OCI-LY7 (cell line): ENCODE data around the gene TRMT44. TPM values are rescaled to one million over a fixed set of nuclear protein-coding genes. Genes with fewer than 3 reads are reported as not detected.

Experiments
- BruUV-seq: library from RNA; stranded (reverse); fragments of 400-500 nt; replicated peaks from 2 replicates; lab custom pipeline; 2021; lab: Mats Ljungman, UMichigan
- CTCF ChIA-PET: fragments of 300-600 bp; sonication (Branson Sonifier 250); formaldehyde crosslinking; loops from one replicate; lab custom pipeline; 2022; ENCODE audit warnings: antibody characterized with exemption; ENCODE audit not compliant: unreplicated experiment; lab: Charles Lee
- POLR2A ChIA-PET: fragments of 300-600 bp; sonication (Branson Sonifier 250); formaldehyde crosslinking; loops from one replicate; lab custom pipeline; 2022; ENCODE audit warnings: antibody characterized with exemption; lab: Charles Lee
- DNase-seq: peaks from one replicate; pipeline ENCODE4 v3.0.0-alpha.2; 2015; ENCODE audit warnings: low spot score
- H2AFZ ChIP-seq: fragments of 200-600 bp; sonication (generic), shearing (Covaris generic); 2 replicates; pipeline ENCODE4 v1.6.1; 2014; ENCODE audit warnings: mild to moderate bottlenecking, antibody characterized with exemption, low read length, moderate library complexity
- H3K27ac ChIP-seq: fragments of 200-600 bp; sonication (generic); 2 replicates; pipeline ENCODE4 v1.5.1; 2014; ENCODE audit warnings: mixed run types, low read depth, mild to moderate bottlenecking, moderate library complexity, low read length, inconsistent platforms; ENCODE audit not compliant: poor library complexity, severe bottlenecking
- H3K36me3 ChIP-seq: fragments of 200-600 bp; sonication (generic); 2 replicates; pipeline ENCODE4 v1.6.1; 2014; ENCODE audit warnings: mild to moderate bottlenecking, antibody characterized with exemption, low read length, moderate library complexity, mixed read lengths; ENCODE audit not compliant: insufficient read depth
- H3K4me1 ChIP-seq: fragments of 200-600 bp; sonication (generic); 2 replicates; pipeline ENCODE4 v1.5.1; 2014; ENCODE audit warnings: mild to moderate bottlenecking, low read length; ENCODE audit not compliant: insufficient read depth, poor library complexity, severe bottlenecking
- H3K4me2 ChIP-seq: fragments of 200-600 bp; sonication (generic); 2 replicates; pipeline ENCODE4 v1.6.1; 2014; ENCODE audit warnings: mild to moderate bottlenecking, low read length
- H3K4me3 ChIP-seq: fragments of 200-600 bp; sonication (generic); 2 replicates; pipeline ENCODE4 v1.5.1; 2014; ENCODE audit warnings: mild to moderate bottlenecking, low read depth, low read length; ENCODE audit not compliant: poor library complexity, severe bottlenecking
- H3K79me2 ChIP-seq: fragments of 200-600 bp; sonication (generic); 2 replicates; pipeline ENCODE4 v1.6.1; 2016; ENCODE audit warnings: low read depth, mild to moderate bottlenecking, low read length, moderate library complexity, mixed read lengths; ENCODE audit not compliant: insufficient read depth
- H3K9me2 ChIP-seq: fragments of 200-600 bp; sonication (generic); 2 replicates; pipeline ENCODE4 v1.6.1; 2016; ENCODE audit warnings: mild to moderate bottlenecking, low read length, mixed read lengths; ENCODE audit not compliant: insufficient read depth
- H3K9me3 ChIP-seq: fragments of 200-600 bp; sonication (generic); 2 replicates; pipeline ENCODE4 v1.6.1; 2014; ENCODE audit warnings: mild to moderate bottlenecking, mixed run types, low read length, mixed read lengths
- H4K20me1 ChIP-seq: fragments of 200-600 bp; sonication (generic); 2 replicates; pipeline ENCODE4 v1.6.1; 2014; ENCODE audit warnings: mild to moderate bottlenecking, antibody characterized with exemption, low read length, moderate library complexity, mixed read lengths; ENCODE audit not compliant: insufficient read depth
- CTCF ChIP-seq: fragments of 200-600 bp; sonication (generic); conservative IDR thresholded peaks from 2 replicates; pipeline ENCODE4 v1.5.1; 2014; ENCODE audit warnings: mild to moderate bottlenecking, antibody characterized with exemption, low read length, moderate library complexity, mixed read lengths
- EZH2phosphoT487 ChIP-seq: fragments of 200-600 bp; sonication (generic); IDR thresholded peaks from 2 replicates; pipeline ENCODE4 v1.6.1; 2018; ENCODE audit warnings: low read depth, borderline replicate concordance, mild to moderate bottlenecking, mixed run types, antibody characterized with exemption, low read length, moderate library complexity, mixed read lengths
- intact Hi-C: fragments of 100-400 bp; cut with micrococcal nuclease; formaldehyde crosslinking; loops from one replicate; pipeline ENCODE4 v1.10.0; 2022; ENCODE audit not compliant: unreplicated experiment
- total RNA-seq, 2 experiments: library from RNA; depleted of rRNA in 1 of 2; stranded (reverse); fragments of >200 nt in 1 of 2; shearing (Covaris generic) in 1 of 2; gene quantifications; 2 replicates each; pipeline ENCODE4 v1.2.3, GENCODE V29; 2014 to 2022

TRMT44 gene
- total RNA-seq, 2 experiments from 2014 or later: 23.0 to 28.3 TPM

GRCh38 chr4:8400632-8401325 is 39.8 kb upstream of the TRMT44 start:
- H3K9me3 ChIP-seq: no peaks in the 10 kb centered on the region
- intact Hi-C loops: loop anchor here (5.0 kb wide), 1 partner anchor 78 kb away; no protein-coding TSS in a partner anchor
- H3K9me2 ChIP-seq: no peaks in the 10 kb centered on the region
- H4K20me1 ChIP-seq: no peaks in the 10 kb centered on the region
- peaks cover 6% of the 10 kb centered on the region; the same call in 1 of the 2 replicates for H3K36me3 ChIP-seq
- BruUV-seq: no TSS peak
- TF ChIP-seq EZH2phosphoT487: no peak
- no peak for TF ChIP-seq CTCF
- CTCF ChIA-PET: interaction anchor here (0.7 kb wide), 1 partner anchor 136 kb away, joined by 4 read pairs; no protein-coding TSS in a partner anchor
- POLR2A ChIA-PET: no interaction called here
- H3K4me1 ChIP-seq: peaks cover 17% of the 10 kb centered on the region
- H3K27ac ChIP-seq: no peak overlapping the region
- H3K79me2 ChIP-seq: no peaks in the 10 kb centered on the region
- H3K4me2 ChIP-seq: no peak overlapping the region
- H3K4me3 ChIP-seq: no peak overlapping the region
- peak; percentile 39 for DNase-seq
- H2AFZ ChIP-seq: no peak overlapping the region

GRCh38 chr4:8401665-8402064 is 38.9 kb upstream of the TRMT44 start:
- no peak overlapping the region for H3K4me2 ChIP-seq
- no peaks in the 10 kb centered on the region for H3K9me3 ChIP-seq
- H3K9me2 ChIP-seq: no peaks in the 10 kb centered on the region
- intact Hi-C loops: loop anchor here (2.0 to 5.0 kb wide), 2 partner anchors 79 to 225 kb away; no protein-coding TSS in a partner anchor
- no peak overlapping the region for H3K27ac ChIP-seq
- no TSS peak for BruUV-seq
- H2AFZ ChIP-seq: no peak overlapping the region
- no peak overlapping the region for H3K4me3 ChIP-seq
- no peak for TF ChIP-seq CTCF
- ChIA-PET POLR2A (no interaction called here), CTCF (interaction anchor here (0.7 kb wide), 1 partner anchor 136 kb away, joined by 4 read pairs; no protein-coding TSS in a partner anchor)
- no peaks in the 10 kb centered on the region for H4K20me1 ChIP-seq
- no peaks in the 10 kb centered on the region for H3K79me2 ChIP-seq
- H3K4me1 ChIP-seq: peaks cover 15% of the 10 kb centered on the region
- DNase-seq: no peak
- H3K36me3 ChIP-seq: peaks cover 6% of the 10 kb centered on the region; the same call in 1 of the 2 replicates

- ChIA-PET CTCF (interaction anchor here (0.9 kb wide), 1 partner anchor 135 kb away, joined by 8 read pairs; no protein-coding TSS in a partner anchor), POLR2A (no interaction called here)
- Histone ChIP-seq H3K27ac (no peak overlapping the region), H3K36me3 (peaks cover 6% of the 10 kb centered on the region; the same call in 1 of the 2 replicates), H2AFZ (no peak overlapping the region), H3K9me2 (no peaks in the 10 kb centered on the region), H3K9me3 (no peaks in the 10 kb centered on the region), H4K20me1 (no peaks in the 10 kb centered on the region), H3K4me1 (peaks cover 13% of the 10 kb centered on the region), H3K4me3 (no peak overlapping the region), H3K4me2 (no peak overlapping the region), H3K79me2 (no peaks in the 10 kb centered on the region)
- intact Hi-C loops: loop anchor here (2.0 to 5.0 kb wide), 2 partner anchors 80 to 225 kb away; no protein-coding TSS in a partner anchor
- BruUV-seq: no TSS peak
- TF ChIP-seq CTCF: no peak
- no peak for TF ChIP-seq EZH2phosphoT487
- DNase-seq: no peak
Measured at GRCh38 chr4:8402181-8402597, 38.4 kb upstream of the TRMT44 start.
